Measurements from ENCODE around the gene SYNRG. TPM values are rescaled to one million over a fixed set of nuclear protein-coding genes. Genes with fewer than 3 reads are reported as not detected.
A peak's percentile ranks its signal among the peaks of the same experiment; 100 is the strongest.
"Not testable (repeated sequence)": the region's sequence is repeated elsewhere in the genome, so short reads cannot be mapped to it uniquely, and the experiment has no call there.

SYNRG gene
- total RNA-seq, 2 donors from 2014 or later, result 20.7 to 24.3 TPM

GRCh38 chr17:37517881-37518280, 91.3 kb downstream of the SYNRG start:
- DNase-seq (ENCODE audit: low spot score), result no peak
- intact Hi-C loops (cut with DNase I), result no loop called here

- intact Hi-C loops (cut with DNase I), result no loop called here
Measured at GRCh38 chr17:37516127-37516571, 93.1 kb downstream of the SYNRG start.

GRCh38 chr17:37513711-37514110, 95.5 kb downstream of the SYNRG start:
- DNase-seq (ENCODE audit: low spot score), result no peak
- intact Hi-C loops (cut with DNase I), result no loop called here

More at GRCh38 chr17:37516127-37516571, 93.1 kb downstream of the SYNRG start:
- DNase-seq (ENCODE audit: low spot score), result no peak

- DNase-seq (ENCODE audit: low spot score), result no peak
- intact Hi-C loops (cut with DNase I), result no loop called here
Measured at GRCh38 chr17:37512442-37513068, 96.7 kb downstream of the SYNRG start.

- intact Hi-C loops (cut with DNase I); DNase-seq (ENCODE audit: low spot score): not testable (repeated sequence)
Measured at GRCh38 chr17:37511642-37512041, 97.6 kb downstream of the SYNRG start.

- no peak for DNase-seq (ENCODE audit: low spot score)
- intact Hi-C loops (cut with DNase I), result no loop called here
Measured at GRCh38 chr17:37510056-37510455, 99.2 kb downstream of the SYNRG start.

GRCh38 chr17:37507111-37507510, 102.1 kb downstream of the SYNRG start:
- no peak for DNase-seq (ENCODE audit: low spot score)
- intact Hi-C loops (cut with DNase I), result no loop called here

GRCh38 chr17:37506678-37507077, 102.5 kb downstream of the SYNRG start:
- DNase-seq (ENCODE audit: low spot score), result no peak
- intact Hi-C loops (cut with DNase I), result no loop called here

- intact Hi-C loops (cut with DNase I), result no loop called here
- no peak for DNase-seq (ENCODE audit: low spot score)
Measured at GRCh38 chr17:37505333-37505732, 103.9 kb downstream of the SYNRG start.

GRCh38 chr17:37503148-37503547, 106.1 kb downstream of the SYNRG start:
- intact Hi-C loops (cut with DNase I), result no loop called here
- no peak for DNase-seq (ENCODE audit: low spot score)

GRCh38 chr17:37502009-37502936, 106.9 kb downstream of the SYNRG start:
- DNase-seq (ENCODE audit: low spot score), result no peak
- intact Hi-C loops (cut with DNase I), result no loop called here

GRCh38 chr17:37500378-37500777, 108.8 kb downstream of the SYNRG start:
- no peak for DNase-seq (ENCODE audit: low spot score)
- intact Hi-C loops (cut with DNase I), result no loop called here

GRCh38 chr17:37494971-37495370, 114.2 kb downstream of the SYNRG start:
- DNase-seq (ENCODE audit: low spot score), result no peak

GRCh38 chr17:37494401-37494831, 114.8 kb downstream of the SYNRG start:
- intact Hi-C loops (cut with DNase I), result no loop called here
- no peak for DNase-seq (ENCODE audit: low spot score)

More at GRCh38 chr17:37494971-37495370, 114.2 kb downstream of the SYNRG start:
- intact Hi-C loops (cut with DNase I), result no loop called here

GRCh38 chr17:37493249-37494027, 115.8 kb downstream of the SYNRG start:
- intact Hi-C loops (cut with DNase I), result no loop called here
- DNase-seq (ENCODE audit: low spot score), result no peak

GRCh38 chr17:37492167-37492566, 117.1 kb downstream of the SYNRG start:
- no peak for DNase-seq (ENCODE audit: low spot score)
- intact Hi-C loops (cut with DNase I), result no loop called here

GRCh38 chr17:37490638-37491614, 118.3 kb downstream of the SYNRG start:
- DNase-seq (ENCODE audit: low spot score), result no peak
- intact Hi-C loops (cut with DNase I), result no loop called here

GRCh38 chr17:37490022-37490587, 119.1 kb downstream of the SYNRG start:
- intact Hi-C loops (cut with DNase I), result no loop called here
- DNase-seq (ENCODE audit: low spot score), result peak; percentile 90
